ENCODE data around the gene WSCD1.

The WSCD1 gene

DNA sequence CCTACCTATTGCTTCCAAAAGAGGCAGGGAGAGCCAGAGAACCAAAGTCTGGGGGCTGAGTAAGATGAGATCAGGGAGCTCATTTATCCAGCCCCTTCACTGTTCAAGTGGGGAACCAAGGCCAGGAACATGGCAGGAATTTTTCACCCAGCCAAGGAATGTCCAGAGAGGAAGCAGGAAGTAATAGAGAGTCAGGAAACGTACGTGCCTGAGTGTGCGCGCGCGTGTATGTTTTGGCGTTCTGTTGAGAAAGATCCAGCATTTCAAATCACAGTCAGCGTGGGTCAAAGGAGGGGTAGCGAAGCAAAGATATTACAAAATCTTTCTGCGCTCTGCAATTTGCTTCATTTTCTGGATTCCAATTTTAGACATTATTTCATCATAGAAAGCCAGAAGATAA lies 41.9 kb upstream of the WSCD1 start:
- TF ChIP-seq, protein P1, sequence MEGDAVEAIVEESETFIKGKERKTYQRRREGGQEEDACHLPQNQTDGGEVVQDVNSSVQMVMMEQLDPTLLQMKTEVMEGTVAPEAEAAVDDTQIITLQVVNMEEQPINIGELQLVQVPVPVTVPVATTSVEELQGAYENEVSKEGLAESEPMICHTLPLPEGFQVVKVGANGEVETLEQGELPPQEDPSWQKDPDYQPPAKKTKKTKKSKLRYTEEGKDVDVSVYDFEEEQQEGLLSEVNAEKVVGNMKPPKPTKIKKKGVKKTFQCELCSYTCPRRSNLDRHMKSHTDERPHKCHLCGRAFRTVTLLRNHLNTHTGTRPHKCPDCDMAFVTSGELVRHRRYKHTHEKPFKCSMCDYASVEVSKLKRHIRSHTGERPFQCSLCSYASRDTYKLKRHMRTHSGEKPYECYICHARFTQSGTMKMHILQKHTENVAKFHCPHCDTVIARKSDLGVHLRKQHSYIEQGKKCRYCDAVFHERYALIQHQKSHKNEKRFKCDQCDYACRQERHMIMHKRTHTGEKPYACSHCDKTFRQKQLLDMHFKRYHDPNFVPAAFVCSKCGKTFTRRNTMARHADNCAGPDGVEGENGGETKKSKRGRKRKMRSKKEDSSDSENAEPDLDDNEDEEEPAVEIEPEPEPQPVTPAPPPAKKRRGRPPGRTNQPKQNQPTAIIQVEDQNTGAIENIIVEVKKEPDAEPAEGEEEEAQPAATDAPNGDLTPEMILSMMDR (IDR thresholded peaks at IDR 0.05; ENCODE audit: insufficient read depth, low read depth, low read length, missing control alignments): no peak
- DNase-seq (ENCODE audit: low read depth): no peak
- H3K4me3 ChIP-seq (ENCODE audit: low read length): no peak overlapping the region

DNA sequence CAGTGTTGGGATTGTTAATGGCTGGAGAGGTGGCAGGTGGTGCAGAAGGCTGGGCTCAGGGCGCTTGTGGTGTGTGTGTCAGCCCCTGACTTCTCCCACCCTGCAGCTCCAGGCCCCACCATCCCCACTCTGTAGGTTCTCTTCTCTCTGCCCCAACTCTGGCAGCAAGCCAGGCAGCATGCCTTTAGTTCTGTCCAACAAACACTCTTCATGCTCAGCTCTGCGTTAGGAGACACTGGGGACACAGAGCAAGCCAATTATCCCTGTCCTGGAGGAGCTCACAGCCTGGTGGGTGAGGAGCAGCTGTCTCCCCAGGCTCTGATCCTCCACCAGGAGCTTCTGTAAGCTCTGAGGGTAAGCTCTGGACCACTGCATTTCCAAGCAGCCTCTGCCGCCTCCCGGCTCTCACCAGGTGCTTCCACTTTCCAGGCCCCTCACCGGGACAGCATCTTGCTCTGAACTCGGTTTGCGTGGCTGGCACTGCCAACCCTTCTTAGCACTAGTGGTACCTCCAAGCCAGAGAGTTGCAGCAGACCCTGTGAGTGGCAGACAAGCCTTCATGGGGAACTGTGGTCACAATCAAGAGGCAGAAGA lies 34.3 kb upstream of the WSCD1 start:
- TF ChIP-seq, protein P1 (IDR thresholded peaks at IDR 0.05; ENCODE audit: insufficient read depth, low read depth, low read length, missing control alignments): no peak
- no peak for DNase-seq (ENCODE audit: low read depth)
- H3K4me3 ChIP-seq (ENCODE audit: low read length): no peak overlapping the region

DNA sequence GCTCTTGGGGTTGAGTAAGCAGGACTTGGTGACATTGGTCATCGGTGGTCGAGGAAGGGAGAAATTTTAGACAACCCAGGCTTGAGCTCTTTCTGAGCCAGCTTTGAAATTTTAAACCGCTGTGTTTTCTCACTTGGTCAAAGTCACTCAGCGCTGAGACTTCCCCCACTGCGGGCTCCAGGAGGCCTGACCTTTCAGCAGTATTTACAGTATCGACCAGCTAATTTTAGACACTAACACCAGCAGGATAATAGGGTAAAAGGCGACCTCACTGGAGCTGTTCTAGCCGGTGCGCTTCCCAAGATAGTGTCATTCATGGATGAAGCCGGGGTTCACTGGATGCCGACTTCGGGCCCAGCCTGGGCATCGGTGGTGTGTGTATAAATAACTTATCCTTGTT lies 29.7 kb upstream of the WSCD1 start:
- no peak for DNase-seq (ENCODE audit: low read depth)
- TF ChIP-seq, protein P1 (IDR thresholded peaks at IDR 0.05; ENCODE audit: insufficient read depth, low read depth, low read length, missing control alignments): no peak
- no peak overlapping the region for H3K4me3 ChIP-seq (ENCODE audit: low read length)

DNA sequence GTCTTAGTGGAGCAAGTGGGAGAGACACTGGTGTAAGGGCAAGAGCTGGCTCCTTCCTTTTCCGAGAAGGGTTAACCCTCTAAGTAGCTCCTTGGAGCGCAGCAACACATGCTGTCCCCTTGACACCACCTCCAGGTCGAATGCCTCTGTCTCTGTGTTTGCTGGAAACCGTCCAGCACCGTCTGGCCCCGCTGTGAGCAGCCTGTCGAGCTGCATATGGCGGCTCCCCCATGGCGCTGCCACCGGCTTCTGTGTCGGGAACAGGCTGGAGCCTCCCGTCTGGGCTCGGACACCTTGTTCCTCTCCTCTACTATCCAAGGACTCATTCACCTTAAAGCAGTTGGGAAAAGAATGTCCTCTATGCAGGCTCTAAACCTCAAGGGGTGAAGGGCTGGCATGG lies 28.9 kb upstream of the WSCD1 start:
- no peak for DNase-seq (ENCODE audit: low read depth)
- no peak overlapping the region for H3K4me3 ChIP-seq (ENCODE audit: low read length)
- TF ChIP-seq, protein P1 (IDR thresholded peaks at IDR 0.05; ENCODE audit: insufficient read depth, low read depth, low read length, missing control alignments): no peak

DNA sequence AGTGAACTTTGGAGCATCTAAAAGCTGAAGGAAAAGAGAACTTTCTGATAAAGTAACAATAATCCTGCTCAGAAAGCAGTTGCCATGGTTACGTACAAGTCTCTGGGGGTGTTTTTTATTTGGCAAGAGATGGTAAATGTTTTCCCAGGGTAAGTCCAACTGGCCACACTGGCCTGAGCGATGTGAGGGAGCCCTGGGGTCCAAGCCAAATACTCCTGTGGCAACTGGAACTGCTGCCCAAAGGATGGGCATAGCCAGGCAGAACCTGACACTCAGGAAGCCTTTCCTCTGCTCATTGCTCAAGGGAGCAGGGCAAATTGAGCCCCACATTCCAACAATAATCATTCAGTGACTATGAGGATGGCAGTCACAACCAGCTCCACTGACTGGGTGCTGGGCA lies 26.8 kb upstream of the WSCD1 start:
- DNase-seq (ENCODE audit: low read depth): no peak
- TF ChIP-seq, protein P1 (IDR thresholded peaks at IDR 0.05; ENCODE audit: insufficient read depth, low read depth, low read length, missing control alignments): no peak
- no peak overlapping the region for H3K4me3 ChIP-seq (ENCODE audit: low read length)

DNA sequence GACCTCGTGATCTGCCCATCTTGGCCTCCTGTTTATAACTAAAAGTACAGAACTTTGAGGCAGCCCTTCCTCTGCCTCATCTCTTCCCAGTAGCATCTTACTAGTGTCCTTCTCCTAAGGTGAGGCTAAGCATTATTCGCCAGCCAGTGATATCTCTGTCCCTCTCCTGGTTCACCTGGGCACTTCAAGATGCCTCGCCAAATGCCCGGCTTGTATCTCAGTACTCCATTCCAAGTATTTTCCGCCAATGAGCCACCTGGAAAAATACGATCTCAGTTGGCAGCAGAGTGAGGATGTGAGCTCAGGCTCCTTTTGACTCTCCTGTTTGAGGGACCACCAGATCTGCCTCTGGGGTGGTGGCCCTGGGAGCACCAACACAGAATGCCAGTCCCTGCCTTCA lies 25.9 kb upstream of the WSCD1 start:
- DNase-seq (ENCODE audit: low read depth): no peak
- H3K4me3 ChIP-seq (ENCODE audit: low read length): no peak overlapping the region
- TF ChIP-seq, protein P1 (IDR thresholded peaks at IDR 0.05; ENCODE audit: insufficient read depth, low read depth, low read length, missing control alignments): no peak

DNA sequence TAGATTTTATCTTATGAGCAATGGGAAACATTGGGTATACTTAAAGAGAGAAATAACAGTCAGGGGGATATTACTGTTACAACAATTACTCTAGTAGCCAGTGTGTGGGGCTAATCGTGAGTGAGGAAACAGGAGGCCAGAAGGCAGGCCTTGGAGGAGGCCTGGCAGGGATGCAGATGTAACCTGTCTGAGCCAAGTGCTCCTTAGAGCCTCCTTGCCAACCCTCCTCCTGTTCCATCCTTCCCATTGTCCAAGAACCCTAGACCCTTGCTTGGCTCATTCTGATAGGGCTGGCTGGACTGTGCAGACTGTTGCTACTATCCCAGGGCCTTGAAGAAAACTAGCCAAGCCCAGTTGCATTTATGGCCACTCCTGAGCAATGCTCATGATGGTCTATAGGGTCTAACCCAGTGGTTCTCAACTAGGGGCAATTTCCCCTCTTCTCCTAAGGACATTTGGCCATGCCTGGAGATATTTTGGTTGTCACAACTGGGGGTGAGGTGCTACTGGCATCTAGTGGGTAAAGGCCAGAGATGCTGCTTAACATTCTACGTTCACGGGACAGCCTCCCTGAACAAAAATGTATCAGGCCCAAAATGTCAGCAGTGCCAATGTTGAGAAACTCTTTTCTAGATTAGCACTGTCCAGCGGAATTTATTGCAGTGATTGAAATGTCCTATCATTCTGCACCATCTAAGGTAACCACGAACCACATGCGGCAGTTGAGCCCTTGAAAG lies 24.4 kb upstream of the WSCD1 start:
- TF ChIP-seq, protein P1 (IDR thresholded peaks at IDR 0.05; ENCODE audit: insufficient read depth, low read depth, low read length, missing control alignments): no peak
- no peak for DNase-seq (ENCODE audit: low read depth)
- no peak overlapping the region for H3K4me3 ChIP-seq (ENCODE audit: low read length)
